ENCODE results near the gene CNOT2.

DNA sequence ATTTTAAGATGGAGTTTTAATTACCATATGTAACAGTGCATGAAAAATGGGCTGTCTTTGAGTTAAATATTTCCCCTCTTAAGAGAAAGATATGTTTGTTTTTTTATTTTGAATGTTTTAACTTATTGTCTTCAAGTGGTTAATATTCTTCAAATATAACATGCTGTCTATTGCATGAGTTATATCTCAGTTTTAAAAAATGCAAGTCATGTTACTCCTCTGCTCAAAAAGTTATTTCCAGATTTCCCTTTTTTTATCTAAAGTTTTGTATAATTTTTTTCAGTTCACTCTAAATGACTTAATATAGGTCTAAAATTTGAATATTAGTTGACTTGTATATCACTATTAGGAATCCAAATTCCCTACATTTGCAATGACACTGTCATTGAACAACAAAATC lies 117.0 kb downstream of the CNOT2 start:
- TF ChIP-seq, protein P1, sequence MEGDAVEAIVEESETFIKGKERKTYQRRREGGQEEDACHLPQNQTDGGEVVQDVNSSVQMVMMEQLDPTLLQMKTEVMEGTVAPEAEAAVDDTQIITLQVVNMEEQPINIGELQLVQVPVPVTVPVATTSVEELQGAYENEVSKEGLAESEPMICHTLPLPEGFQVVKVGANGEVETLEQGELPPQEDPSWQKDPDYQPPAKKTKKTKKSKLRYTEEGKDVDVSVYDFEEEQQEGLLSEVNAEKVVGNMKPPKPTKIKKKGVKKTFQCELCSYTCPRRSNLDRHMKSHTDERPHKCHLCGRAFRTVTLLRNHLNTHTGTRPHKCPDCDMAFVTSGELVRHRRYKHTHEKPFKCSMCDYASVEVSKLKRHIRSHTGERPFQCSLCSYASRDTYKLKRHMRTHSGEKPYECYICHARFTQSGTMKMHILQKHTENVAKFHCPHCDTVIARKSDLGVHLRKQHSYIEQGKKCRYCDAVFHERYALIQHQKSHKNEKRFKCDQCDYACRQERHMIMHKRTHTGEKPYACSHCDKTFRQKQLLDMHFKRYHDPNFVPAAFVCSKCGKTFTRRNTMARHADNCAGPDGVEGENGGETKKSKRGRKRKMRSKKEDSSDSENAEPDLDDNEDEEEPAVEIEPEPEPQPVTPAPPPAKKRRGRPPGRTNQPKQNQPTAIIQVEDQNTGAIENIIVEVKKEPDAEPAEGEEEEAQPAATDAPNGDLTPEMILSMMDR (conservative IDR thresholded peaks at IDR 0.05; ENCODE audit: low read depth, low read length), result no peak
- TF ChIP-seq EZH2 (IDR thresholded peaks at IDR 0.05; ENCODE audit: low read length, unreplicated experiment) (no peak), EZH2phosphoT487 (IDR thresholded peaks at IDR 0.05; ENCODE audit: borderline replicate concordance, low read length) (no peak)
